ENCODE measurements around the gene CACNA1B. TPM values are rescaled to one million over a fixed set of nuclear protein-coding genes. Genes with fewer than 3 reads are reported as not detected.

CACNA1B gene
- total RNA-seq, 1 experiment from 2014 or later: not detected

DNA sequence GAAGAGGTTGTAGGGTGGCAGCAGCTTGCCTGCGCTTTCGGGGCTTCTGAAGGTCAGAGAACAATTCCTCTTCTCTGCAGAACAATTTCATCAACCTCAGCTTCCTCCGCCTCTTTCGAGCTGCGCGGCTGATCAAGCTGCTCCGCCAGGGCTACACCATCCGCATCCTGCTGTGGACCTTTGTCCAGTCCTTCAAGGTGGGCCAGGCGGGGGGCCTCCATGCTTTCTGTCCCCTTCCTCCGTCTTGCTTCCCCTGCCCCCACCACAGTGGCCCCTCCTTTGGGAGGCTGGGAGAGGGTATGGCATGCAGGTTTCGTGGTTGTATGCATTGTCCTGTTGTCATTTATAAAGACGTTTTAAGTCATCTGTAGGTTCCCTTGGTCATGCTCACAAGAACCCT lies 195.8 kb downstream of the CACNA1B start:
- CTCF ChIA-PET: no interaction called here
- BruUV-seq (replicated peaks): no TSS peak
- intact Hi-C loops (cut with micrococcal nuclease; ENCODE audit: unreplicated experiment): no loop called here
- DNase-seq: no peak
- no peak overlapping the region for H3K27ac Mint-ChIP-seq (ENCODE audit: unreplicated experiment)
- TF ChIP-seq, protein P1, sequence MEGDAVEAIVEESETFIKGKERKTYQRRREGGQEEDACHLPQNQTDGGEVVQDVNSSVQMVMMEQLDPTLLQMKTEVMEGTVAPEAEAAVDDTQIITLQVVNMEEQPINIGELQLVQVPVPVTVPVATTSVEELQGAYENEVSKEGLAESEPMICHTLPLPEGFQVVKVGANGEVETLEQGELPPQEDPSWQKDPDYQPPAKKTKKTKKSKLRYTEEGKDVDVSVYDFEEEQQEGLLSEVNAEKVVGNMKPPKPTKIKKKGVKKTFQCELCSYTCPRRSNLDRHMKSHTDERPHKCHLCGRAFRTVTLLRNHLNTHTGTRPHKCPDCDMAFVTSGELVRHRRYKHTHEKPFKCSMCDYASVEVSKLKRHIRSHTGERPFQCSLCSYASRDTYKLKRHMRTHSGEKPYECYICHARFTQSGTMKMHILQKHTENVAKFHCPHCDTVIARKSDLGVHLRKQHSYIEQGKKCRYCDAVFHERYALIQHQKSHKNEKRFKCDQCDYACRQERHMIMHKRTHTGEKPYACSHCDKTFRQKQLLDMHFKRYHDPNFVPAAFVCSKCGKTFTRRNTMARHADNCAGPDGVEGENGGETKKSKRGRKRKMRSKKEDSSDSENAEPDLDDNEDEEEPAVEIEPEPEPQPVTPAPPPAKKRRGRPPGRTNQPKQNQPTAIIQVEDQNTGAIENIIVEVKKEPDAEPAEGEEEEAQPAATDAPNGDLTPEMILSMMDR (IDR thresholded peaks at IDR 0.05; ENCODE audit: unreplicated experiment): no peak
- H3K4me1 Mint-ChIP-seq (ENCODE audit: low read depth, unreplicated experiment): no peaks in the 10 kb centered on the region
- peaks cover 66% of the 10 kb centered on the region for H3K27me3 Mint-ChIP-seq (ENCODE audit: unreplicated experiment)
- peaks cover 6% of the 10 kb centered on the region for H3K9me3 Mint-ChIP-seq (ENCODE audit: low read depth, unreplicated experiment)
- H3K36me3 Mint-ChIP-seq (ENCODE audit: insufficient read depth, unreplicated experiment): peaks cover 6% of the 10 kb centered on the region
- no peak overlapping the region for H3K4me3 Mint-ChIP-seq (ENCODE audit: low read depth, unreplicated experiment)

DNA sequence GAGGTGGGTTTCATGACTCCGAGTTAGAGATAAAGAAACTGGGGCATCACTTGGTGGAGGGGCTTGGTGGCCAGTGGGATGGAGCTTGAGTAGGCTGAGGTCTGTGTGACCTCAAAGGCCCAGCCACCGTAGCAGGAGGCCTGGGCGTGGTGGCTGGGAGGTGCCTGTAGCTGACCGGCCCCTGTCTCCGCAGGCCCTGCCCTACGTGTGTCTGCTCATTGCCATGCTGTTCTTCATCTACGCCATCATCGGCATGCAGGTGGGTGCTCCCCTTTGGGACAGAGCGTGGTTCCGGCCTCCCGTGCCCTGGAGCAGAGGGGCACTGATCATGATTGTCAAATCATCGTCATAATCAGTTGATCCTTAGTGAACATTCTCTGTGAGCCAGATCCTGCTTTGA lies 196.2 kb downstream of the CACNA1B start:
- no peak overlapping the region for H3K4me3 Mint-ChIP-seq (ENCODE audit: low read depth, unreplicated experiment)
- H3K27me3 Mint-ChIP-seq (ENCODE audit: unreplicated experiment): peaks cover 68% of the 10 kb centered on the region
- no peak for DNase-seq
- CTCF ChIA-PET: no interaction called here
- peaks cover 6% of the 10 kb centered on the region for H3K36me3 Mint-ChIP-seq (ENCODE audit: insufficient read depth, unreplicated experiment)
- BruUV-seq (replicated peaks): no TSS peak
- H3K27ac Mint-ChIP-seq (ENCODE audit: unreplicated experiment): no peak overlapping the region
- H3K4me1 Mint-ChIP-seq (ENCODE audit: low read depth, unreplicated experiment): no peaks in the 10 kb centered on the region
- peaks cover 6% of the 10 kb centered on the region for H3K9me3 Mint-ChIP-seq (ENCODE audit: low read depth, unreplicated experiment)
- TF ChIP-seq, protein P1 (IDR thresholded peaks at IDR 0.05; ENCODE audit: unreplicated experiment): no peak
- intact Hi-C loops (cut with micrococcal nuclease; ENCODE audit: unreplicated experiment): no loop called here

- Mint-ChIP-seq H3K4me1 (ENCODE audit: low read depth, unreplicated experiment) (no peaks in the 10 kb centered on the region), H3K4me3 (ENCODE audit: low read depth, unreplicated experiment) (no peak overlapping the region), H3K9me3 (ENCODE audit: low read depth, unreplicated experiment) (peaks cover 6% of the 10 kb centered on the region), H3K27ac (ENCODE audit: unreplicated experiment) (no peak overlapping the region), H3K27me3 (ENCODE audit: unreplicated experiment) (peaks cover 75% of the 10 kb centered on the region), H3K36me3 (ENCODE audit: insufficient read depth, unreplicated experiment) (peaks cover 6% of the 10 kb centered on the region)
- intact Hi-C loops (cut with micrococcal nuclease; ENCODE audit: unreplicated experiment): no loop called here
- TF ChIP-seq, protein P1 (IDR thresholded peaks at IDR 0.05; ENCODE audit: unreplicated experiment): no peak
- BruUV-seq (replicated peaks): no TSS peak
- DNase-seq: no peak
- CTCF ChIA-PET: no interaction called here
These were observed 196.9 kb downstream of the CACNA1B start for GRCh38 chr9:138074516-138074915.

DNA sequence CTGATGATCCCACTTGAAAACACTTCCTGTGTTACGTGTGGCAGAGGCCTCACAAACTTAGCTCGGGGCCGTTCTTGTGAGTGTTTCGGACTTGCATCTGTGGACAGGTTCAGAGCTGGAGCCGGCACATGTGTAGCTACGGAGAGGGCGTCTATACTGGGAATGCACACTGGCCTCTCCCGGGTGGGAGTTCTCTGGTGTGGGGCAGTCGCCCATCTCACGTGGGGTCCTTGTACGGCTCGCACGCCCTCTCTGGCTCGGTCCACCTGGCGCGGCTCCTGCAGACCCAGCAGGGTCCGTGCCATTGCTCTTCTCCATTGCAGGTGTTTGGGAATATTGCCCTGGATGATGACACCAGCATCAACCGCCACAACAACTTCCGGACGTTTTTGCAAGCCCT lies 197.9 kb downstream of the CACNA1B start:
- peaks cover 6% of the 10 kb centered on the region for H3K36me3 Mint-ChIP-seq (ENCODE audit: insufficient read depth, unreplicated experiment)
- H3K27ac Mint-ChIP-seq (ENCODE audit: unreplicated experiment): no peak overlapping the region
- no peaks in the 10 kb centered on the region for H3K4me1 Mint-ChIP-seq (ENCODE audit: low read depth, unreplicated experiment)
- TF ChIP-seq, protein P1 (IDR thresholded peaks at IDR 0.05; ENCODE audit: unreplicated experiment): no peak
- intact Hi-C loops (cut with micrococcal nuclease; ENCODE audit: unreplicated experiment): no loop called here
- peaks cover 75% of the 10 kb centered on the region for H3K27me3 Mint-ChIP-seq (ENCODE audit: unreplicated experiment)
- no peak for DNase-seq
- H3K9me3 Mint-ChIP-seq (ENCODE audit: low read depth, unreplicated experiment): peaks cover 6% of the 10 kb centered on the region
- CTCF ChIA-PET: no interaction called here
- no TSS peak for BruUV-seq (replicated peaks)
- H3K4me3 Mint-ChIP-seq (ENCODE audit: low read depth, unreplicated experiment): no peak overlapping the region
